Chondrocyte (in vitro differentiated cells): Measurements from ENCODE around the gene SLC22A12. TPM values are rescaled to one million over a fixed set of nuclear protein-coding genes. Genes with fewer than 3 reads are reported as not detected.

Experiments used
- DNase-seq: peaks from one replicate; pipeline ENCODE4 v3.0.0; 2021; ENCODE audit warnings: mixed read lengths, low spot score
- H3K27ac Mint-ChIP-seq: one replicate; pipeline ENCODE4 v1.8.0; 2021; ENCODE audit warnings: mild to moderate bottlenecking, moderate library complexity, mixed read lengths; ENCODE audit not compliant: unreplicated experiment
- H3K27me3 Mint-ChIP-seq: 2 replicates; pipeline ENCODE4 v1.8.0; 2021; ENCODE audit warnings: low read depth, mixed read lengths
- H3K36me3 Mint-ChIP-seq: 2 replicates; pipeline ENCODE4 v1.8.0; 2021; ENCODE audit warnings: low read depth, mixed read lengths
- H3K4me1 Mint-ChIP-seq: 2 replicates; pipeline ENCODE4 v1.8.0; 2021; ENCODE audit warnings: low read depth, mild to moderate bottlenecking, mixed read lengths
- H3K4me3 Mint-ChIP-seq: one replicate; pipeline ENCODE4 v1.8.0; 2021; ENCODE audit warnings: mild to moderate bottlenecking, moderate library complexity, mixed read lengths; ENCODE audit not compliant: unreplicated experiment
- H3K9me3 Mint-ChIP-seq: 2 replicates; pipeline ENCODE4 v1.8.0; 2021; ENCODE audit warnings: low read depth, mixed read lengths
- CTCF ChIP-seq: fragments of 200-600 bp; sonication (generic); IDR thresholded peaks from 2 replicates; pipeline ENCODE4 v1.5.0; 2021; ENCODE audit warnings: antibody characterized with exemption, mild to moderate bottlenecking, moderate library complexity
- total RNA-seq: library from RNA; stranded (reverse); gene quantifications from 3 replicates; pipeline ENCODE4 v1.2.1, GENCODE V29; 2021

The SLC22A12 gene
- total RNA-seq, 1 donor from 2014 or later: not detected

DNA sequence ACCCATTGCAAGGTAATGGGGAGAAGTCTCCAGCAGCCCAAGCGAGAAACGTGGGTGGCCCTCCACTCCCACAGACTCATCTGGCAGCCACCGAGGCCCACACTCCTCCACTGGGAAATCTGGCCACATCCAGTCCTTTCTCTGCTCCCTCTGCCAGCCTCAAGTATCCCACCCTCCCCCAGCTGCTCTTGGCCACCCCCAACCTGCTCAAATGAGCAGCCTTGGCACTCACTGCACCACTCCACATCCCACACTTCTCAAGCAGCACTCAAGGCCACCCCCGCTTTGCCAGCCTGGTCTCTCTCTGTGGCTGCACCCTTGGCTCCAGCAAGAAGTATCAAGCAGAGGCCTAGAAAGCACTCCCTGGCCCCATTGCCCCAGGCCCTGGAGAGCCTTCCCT lies 28.2 kb downstream of the SLC22A12 start:
- no peaks in the 10 kb centered on the region for H3K4me1 Mint-ChIP-seq
- H3K27me3 Mint-ChIP-seq: no peaks in the 10 kb centered on the region
- TF ChIP-seq CTCF: no peak
- H3K9me3 Mint-ChIP-seq: no peaks in the 10 kb centered on the region
- H3K36me3 Mint-ChIP-seq: no peaks in the 10 kb centered on the region
- H3K4me3 Mint-ChIP-seq: no peak overlapping the region
- H3K27ac Mint-ChIP-seq: no peak overlapping the region
- no peak for DNase-seq

GRCh38 chr11:64619811-64620380 lies 28.9 kb downstream of the SLC22A12 start:
- no peak for TF ChIP-seq CTCF
- H3K4me3 Mint-ChIP-seq: no peak overlapping the region
- DNase-seq: no peak
- H3K36me3 Mint-ChIP-seq: no peaks in the 10 kb centered on the region
- H3K9me3 Mint-ChIP-seq: no peaks in the 10 kb centered on the region
- H3K27me3 Mint-ChIP-seq: no peaks in the 10 kb centered on the region
- H3K27ac Mint-ChIP-seq: no peak overlapping the region
- no peaks in the 10 kb centered on the region for H3K4me1 Mint-ChIP-seq

GRCh38 chr11:64620381-64620971 lies 29.5 kb downstream of the SLC22A12 start:
- H3K9me3 Mint-ChIP-seq: no peaks in the 10 kb centered on the region
- no peak overlapping the region for H3K27ac Mint-ChIP-seq
- no peak for DNase-seq
- H3K27me3 Mint-ChIP-seq: no peaks in the 10 kb centered on the region
- H3K4me3 Mint-ChIP-seq: no peak overlapping the region
- no peaks in the 10 kb centered on the region for H3K4me1 Mint-ChIP-seq
- TF ChIP-seq CTCF: no peak
- no peaks in the 10 kb centered on the region for H3K36me3 Mint-ChIP-seq

- H3K9me3 Mint-ChIP-seq: no peaks in the 10 kb centered on the region
- TF ChIP-seq CTCF: no peak
Observed at GRCh38 chr11:64621283-64622019, 30.4 kb downstream of the SLC22A12 start.

DNA sequence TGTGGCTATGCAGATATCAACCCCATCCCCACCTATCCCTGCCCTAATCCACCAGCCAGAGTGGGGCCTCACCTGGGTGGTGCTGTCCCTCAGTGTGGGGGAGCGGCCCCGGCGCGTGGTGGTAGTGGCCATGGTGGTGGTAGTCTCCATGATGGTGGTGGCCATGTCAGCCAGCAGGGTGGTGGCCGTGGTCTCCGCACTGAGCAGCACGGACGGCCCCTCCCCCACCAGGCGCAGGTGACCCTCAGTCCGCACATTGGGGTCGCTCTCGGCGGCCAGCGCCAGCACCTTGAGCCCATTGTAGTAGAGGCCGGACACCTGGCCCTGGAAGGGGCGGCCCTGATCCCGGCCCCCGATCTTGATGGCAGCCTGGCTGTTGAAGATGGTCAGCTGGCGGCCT lies 31.7 kb downstream of the SLC22A12 start:
- DNase-seq: no peak
- Mint-ChIP-seq H3K27me3 (peaks cover 3% of the 10 kb centered on the region), H3K9me3 (no peaks in the 10 kb centered on the region), H3K27ac (no peak overlapping the region), H3K36me3 (no peaks in the 10 kb centered on the region), H3K4me1 (no peaks in the 10 kb centered on the region), H3K4me3 (no peak overlapping the region)
- no peak for TF ChIP-seq CTCF

More at GRCh38 chr11:64621283-64622019, 30.4 kb downstream of the SLC22A12 start:
- Mint-ChIP-seq H3K4me3 (no peak overlapping the region), H3K27ac (no peak overlapping the region), H3K27me3 (no peaks in the 10 kb centered on the region), H3K4me1 (no peaks in the 10 kb centered on the region), H3K36me3 (no peaks in the 10 kb centered on the region)
- DNase-seq: no peak
